Tongue (tissue), 2 donors: ENCODE results near the gene C14orf93. TPM values are rescaled to one million over a fixed set of nuclear protein-coding genes. Genes with fewer than 3 reads are reported as not detected.
A peak's percentile ranks its signal among the peaks of the same experiment; 100 is the strongest.
"Not testable (repeated sequence)": the region's sequence is repeated elsewhere in the genome, so short reads cannot be mapped to it uniquely, and the experiment has no call there.

Experiments used
- DNase-seq: peaks from one replicate; pipeline ENCODE4 v3.0.0-alpha.2; 2015
- total RNA-seq: library from RNA; depleted of rRNA; stranded (reverse); fragments of >200 nt; gene quantifications from one replicate; pipeline ENCODE4 v1.2.3, GENCODE V29; 2014

The C14orf93 gene
- total RNA-seq, 1 donor from 2014 or later: 13.5 TPM

GRCh38 chr14:23020143-23021128 is 10.5 kb upstream of the C14orf93 start:
- DNase-seq: no peak

GRCh38 chr14:23018107-23018506 is 8.2 kb upstream of the C14orf93 start:
- DNase-seq: no peak

GRCh38 chr14:23017091-23017490 is 7.1 kb upstream of the C14orf93 start:
- DNase-seq: no peak

- no peak for DNase-seq
Observed at GRCh38 chr14:23015618-23016017, 5.7 kb upstream of the C14orf93 start.

GRCh38 chr14:23013749-23014054 is 3.8 kb upstream of the C14orf93 start:
- not testable (repeated sequence) for DNase-seq

- no peak for DNase-seq
Observed at GRCh38 chr14:23013054-23013748, 3.3 kb upstream of the C14orf93 start.

- no peak for DNase-seq
Observed at GRCh38 chr14:23009483-23009938, 432 bp downstream of the C14orf93 start.

GRCh38 chr14:23008831-23009230 is 1.1 kb downstream of the C14orf93 start:
- no peak for DNase-seq

- peak; percentile 99 for DNase-seq
Observed at GRCh38 chr14:23006544-23007419, 3.2 kb downstream of the C14orf93 start.

- no peak for DNase-seq
Observed at GRCh38 chr14:23006188-23006534, 3.8 kb downstream of the C14orf93 start.

- DNase-seq: no peak
Observed at GRCh38 chr14:23005451-23006187, 4.3 kb downstream of the C14orf93 start.

GRCh38 chr14:23004274-23004673 is 5.7 kb downstream of the C14orf93 start:
- not testable (repeated sequence) for DNase-seq

GRCh38 chr14:23002592-23002991 is 7.4 kb downstream of the C14orf93 start:
- DNase-seq: no peak

- no peak for DNase-seq
Observed at GRCh38 chr14:23000860-23001259, 9.1 kb downstream of the C14orf93 start.

- DNase-seq: peak; percentile 72
Observed at GRCh38 chr14:22998329-22999012, 11.5 kb downstream of the C14orf93 start.

- DNase-seq: peak; percentile 51
Observed at GRCh38 chr14:22997676-22998323, 12.1 kb downstream of the C14orf93 start.

- no peak for DNase-seq
Observed at GRCh38 chr14:22996768-22997654, 12.9 kb downstream of the C14orf93 start.

- no peak for DNase-seq
Observed at GRCh38 chr14:22995889-22996625, 13.9 kb downstream of the C14orf93 start.
